Endothelial cell (in vitro differentiated cells): Measurements from ENCODE around the gene KY. TPM values are rescaled to one million over a fixed set of nuclear protein-coding genes. Genes with fewer than 3 reads are reported as not detected.

Source experiments
- DNase-seq: peaks from one replicate; pipeline ENCODE4 v3.0.0; 2021; ENCODE audit warnings: low spot score
- H3K27ac Mint-ChIP-seq: one replicate; pipeline ENCODE4 v1.8.0; 2021; ENCODE audit warnings: mixed read lengths, inconsistent platforms; ENCODE audit not compliant: unreplicated experiment
- H3K27me3 Mint-ChIP-seq: one replicate; pipeline ENCODE4 v1.8.0; 2021; ENCODE audit warnings: mild to moderate bottlenecking, moderate library complexity, mixed read lengths, inconsistent platforms; ENCODE audit not compliant: unreplicated experiment
- H3K36me3 Mint-ChIP-seq: one replicate; pipeline ENCODE4 v1.8.0; 2021; ENCODE audit warnings: mild to moderate bottlenecking, low read depth, mixed read lengths, inconsistent platforms; ENCODE audit not compliant: unreplicated experiment
- H3K4me1 Mint-ChIP-seq: one replicate; pipeline ENCODE4 v1.8.0; 2021; ENCODE audit warnings: mild to moderate bottlenecking, mixed read lengths, inconsistent platforms; ENCODE audit not compliant: unreplicated experiment
- H3K4me3 Mint-ChIP-seq: one replicate; pipeline ENCODE4 v1.8.0; 2021; ENCODE audit warnings: mild to moderate bottlenecking, mixed read lengths, inconsistent platforms; ENCODE audit not compliant: unreplicated experiment
- H3K9me3 Mint-ChIP-seq: one replicate; pipeline ENCODE4 v1.8.0; 2021; ENCODE audit warnings: mixed read lengths, inconsistent platforms; ENCODE audit not compliant: unreplicated experiment
- CTCF ChIP-seq: fragments of 200-600 bp; sonication (generic); IDR thresholded peaks from one replicate; pipeline ENCODE4 v1.5.0; 2021; ENCODE audit warnings: antibody characterized with exemption; ENCODE audit not compliant: unreplicated experiment
- total RNA-seq: library from RNA; stranded (reverse); fragmentation: NEBNext Ultra II Directional; extraction: Animal tissue kit (Norgen Biotek cat#: 25700); gene quantifications from one replicate; pipeline ENCODE4 v1.2.1, GENCODE V29; 2021; ENCODE audit not compliant: unreplicated experiment

KY gene
- total RNA-seq, 1 donor from 2014 or later: not detected

- peaks cover 3% of the 10 kb centered on the region for H3K27me3 Mint-ChIP-seq
- peaks cover 10% of the 10 kb centered on the region for H3K4me1 Mint-ChIP-seq
- TF ChIP-seq CTCF: no peak
- no peak overlapping the region for H3K27ac Mint-ChIP-seq
- peaks cover 10% of the 10 kb centered on the region for H3K36me3 Mint-ChIP-seq
- no peaks in the 10 kb centered on the region for H3K9me3 Mint-ChIP-seq
- DNase-seq: no peak
- no peak overlapping the region for H3K4me3 Mint-ChIP-seq
Measured at GRCh38 chr3:134563601-134564000, 87.2 kb downstream of the KY start.

GRCh38 chr3:134562055-134562454 lies 88.8 kb downstream of the KY start:
- peaks cover 3% of the 10 kb centered on the region for H3K27me3 Mint-ChIP-seq
- no peak for DNase-seq
- no peak overlapping the region for H3K4me3 Mint-ChIP-seq
- no peaks in the 10 kb centered on the region for H3K9me3 Mint-ChIP-seq
- H3K36me3 Mint-ChIP-seq: peaks cover 8% of the 10 kb centered on the region
- H3K27ac Mint-ChIP-seq: no peak overlapping the region
- H3K4me1 Mint-ChIP-seq: peaks cover 12% of the 10 kb centered on the region
- no peak for TF ChIP-seq CTCF

- Mint-ChIP-seq H3K36me3 (peaks cover 8% of the 10 kb centered on the region), H3K4me3 (no peak overlapping the region), H3K9me3 (no peaks in the 10 kb centered on the region), H3K4me1 (peaks cover 12% of the 10 kb centered on the region), H3K27me3 (peaks cover 3% of the 10 kb centered on the region), H3K27ac (no peak overlapping the region)
- no peak for DNase-seq
- TF ChIP-seq CTCF: no peak
Measured at GRCh38 chr3:134559591-134559990, 91.2 kb downstream of the KY start.

Other genes with a start within 250 kb of the KY start
- gene ANAPC13, start 165.0 kb downstream of the KY start, total RNA-seq: 59.4 TPM
- gene CEP63, start 165.0 kb downstream of the KY start, total RNA-seq: 16.8 TPM
- gene EPHB1, start 144.2 kb upstream of the KY start, total RNA-seq: 5.7 TPM